CD4-positive, alpha-beta T cell treated with Interleukin-2 at 100 ng/mL for 4 hours (primary cell): ENCODE measurements around the gene ARHGAP9.

ENCODE experiments used
- DNase-seq: peaks from one replicate; pipeline ENCODE4 v3.0.0-alpha.2; 2020; ENCODE audit warnings: low spot score

ARHGAP9 gene

DNA sequence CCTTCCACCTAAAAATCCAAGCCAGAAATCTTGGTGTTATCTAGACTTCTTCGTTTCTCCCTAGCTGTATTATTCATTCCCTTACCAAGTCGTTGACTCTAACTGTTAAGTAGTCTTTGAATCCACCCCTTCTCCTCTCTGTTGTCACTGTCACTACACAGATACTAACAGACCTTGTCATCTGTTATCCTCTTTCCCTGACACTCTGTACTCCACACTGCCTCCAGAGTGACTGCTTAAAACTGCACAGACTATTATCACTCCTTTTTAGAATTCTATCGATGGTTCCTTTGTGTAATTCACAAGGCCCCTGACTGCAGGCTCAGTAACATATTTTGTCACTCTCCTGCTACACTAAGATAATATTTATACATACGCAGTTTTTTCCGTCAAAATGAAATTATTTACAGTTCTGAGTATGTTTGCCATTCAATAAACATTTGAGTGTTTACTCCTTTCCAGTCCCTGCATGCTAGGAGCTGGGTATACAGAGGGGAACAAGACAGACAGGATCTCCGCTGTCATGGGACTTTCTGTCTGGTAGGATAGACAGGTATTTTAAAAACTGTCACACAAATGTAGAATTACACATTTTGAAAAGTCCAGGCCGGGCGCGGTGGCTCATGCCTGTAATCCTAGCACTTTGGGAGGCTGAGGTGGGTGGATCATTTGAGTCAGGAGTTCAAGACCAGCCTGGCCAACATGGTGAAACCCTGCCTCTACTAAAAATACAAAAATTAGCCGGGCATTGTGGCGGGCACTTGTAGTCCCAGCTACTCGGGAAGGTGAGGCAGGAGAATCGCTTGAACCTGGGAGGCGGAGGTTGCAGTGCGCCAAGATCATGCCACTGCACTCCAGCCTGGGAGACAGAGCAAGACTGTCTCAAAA lies 12.0 kb upstream of the ARHGAP9 start:
- DNase-seq: no peak

DNA sequence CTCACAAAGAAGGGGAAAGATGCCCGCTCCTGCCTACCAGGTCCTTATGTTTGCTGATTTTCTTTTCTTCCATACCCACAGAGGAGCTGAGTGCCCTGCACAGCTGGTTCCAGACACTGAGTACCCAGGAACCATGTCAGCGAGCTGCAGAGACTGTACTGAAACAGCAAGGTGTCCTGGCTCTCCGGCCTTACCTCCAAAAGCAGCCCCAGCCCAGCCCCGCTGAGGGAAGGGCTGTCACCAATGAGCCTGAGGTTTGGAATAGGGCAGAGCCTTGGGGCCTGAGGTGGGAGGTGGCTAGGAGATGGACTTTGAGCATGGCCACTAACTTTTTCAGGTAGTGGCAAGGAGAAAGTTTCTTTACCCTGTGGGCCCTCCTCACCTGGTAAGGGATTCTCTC lies 10.5 kb upstream of the ARHGAP9 start:
- no peak for DNase-seq

DNA sequence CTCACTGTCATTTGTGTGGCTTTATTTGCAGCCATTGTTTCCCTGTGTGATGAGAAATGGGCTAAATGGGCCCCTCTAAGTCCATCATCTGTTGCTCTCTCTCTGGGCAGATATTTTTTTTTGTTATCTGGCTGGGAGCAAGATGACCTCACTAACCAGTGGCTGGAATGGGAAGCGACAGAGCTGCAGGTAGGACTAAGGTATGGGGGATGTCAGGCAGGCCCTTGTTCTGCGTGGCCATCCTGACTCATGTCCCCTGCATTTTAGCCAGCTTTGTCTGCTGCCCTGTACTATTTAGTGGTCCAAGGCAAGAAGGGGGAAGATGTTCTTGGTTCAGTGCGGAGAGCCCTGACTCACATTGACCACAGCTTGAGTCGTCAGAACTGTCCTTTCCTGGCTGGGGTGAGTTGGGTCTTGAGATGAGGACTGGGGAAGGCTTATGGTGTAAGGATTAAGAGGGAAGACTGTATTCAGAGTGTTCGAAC lies 9.5 kb upstream of the ARHGAP9 start:
- no peak for DNase-seq

GRCh38 chr12:57488402-57489156 lies 8.9 kb upstream of the ARHGAP9 start:
- DNase-seq: no peak

DNA sequence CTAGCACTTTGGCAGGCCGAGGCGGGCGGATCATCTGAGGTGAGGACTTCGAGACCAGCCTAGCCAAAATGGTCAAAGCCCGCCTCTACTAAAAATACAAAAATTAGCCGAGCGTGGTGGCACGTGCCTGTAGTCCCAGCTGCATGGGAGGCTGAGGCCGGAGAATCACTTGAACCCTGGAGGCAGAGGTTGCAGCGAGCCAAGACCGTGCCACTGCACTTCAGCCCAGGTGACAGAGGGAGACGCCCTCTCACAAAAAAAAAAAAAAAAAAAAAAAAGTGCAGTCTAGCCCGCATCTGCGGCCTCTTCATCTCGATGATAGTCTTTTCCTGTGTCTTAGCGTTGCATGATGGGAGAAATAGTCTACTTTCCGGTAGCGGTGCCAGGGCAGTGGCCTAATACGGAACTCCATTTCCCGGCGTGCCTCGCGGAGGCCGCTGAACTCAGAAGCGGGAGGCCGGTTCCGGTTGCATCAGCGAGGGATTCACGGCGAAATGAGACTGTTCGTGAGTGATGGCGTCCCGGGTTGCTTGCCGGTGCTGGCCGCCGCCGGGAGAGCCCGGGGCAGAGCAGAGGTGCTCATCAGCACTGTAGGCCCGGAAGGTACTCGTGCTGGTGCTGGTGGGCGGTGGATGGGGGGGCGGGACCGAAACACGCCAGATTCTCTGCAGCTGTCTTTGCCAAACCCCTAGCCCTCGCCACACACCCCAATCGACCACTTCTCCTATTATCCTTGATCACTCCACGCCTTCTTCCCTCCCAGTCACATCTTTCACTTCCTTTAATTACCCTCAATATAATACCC lies 8.1 kb upstream of the ARHGAP9 start, which contains the start of gene MARS1:
MARS1 (plus strand) TSS at position 472 of the 805 bp plus-strand sequence; CDS start at position 495, 23 bp downstream.
- peak; percentile 96 for DNase-seq

DNA sequence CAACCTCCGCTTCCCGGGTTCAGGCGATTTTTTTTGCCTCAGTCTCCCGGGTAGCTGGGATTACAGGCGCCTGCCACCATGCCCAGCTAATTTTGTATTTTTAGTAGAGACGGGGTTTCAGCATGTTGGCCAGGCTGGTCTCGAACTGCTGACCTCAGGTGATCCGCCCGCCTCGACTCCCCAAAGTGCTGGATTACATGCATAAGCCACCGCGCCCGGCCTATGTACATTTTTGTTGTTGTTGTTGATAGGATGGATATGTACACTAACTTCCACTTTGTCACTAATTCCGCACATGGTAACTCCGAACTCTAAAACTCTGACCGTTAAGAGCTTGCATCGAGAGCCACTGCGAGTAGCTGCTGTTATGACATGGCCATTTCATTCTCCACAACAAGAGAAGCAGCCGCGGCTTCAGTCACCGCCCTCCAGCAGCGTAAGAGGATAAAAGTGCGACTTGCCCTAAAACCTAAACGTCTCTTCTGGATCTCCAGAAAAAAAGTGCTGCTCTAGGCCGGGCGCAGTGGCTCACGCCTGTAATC lies 7.5 kb upstream of the ARHGAP9 start:
- no peak for DNase-seq

GRCh38 chr12:57485695-57486094 lies 6.0 kb upstream of the ARHGAP9 start:
- DNase-seq: no peak

DNA sequence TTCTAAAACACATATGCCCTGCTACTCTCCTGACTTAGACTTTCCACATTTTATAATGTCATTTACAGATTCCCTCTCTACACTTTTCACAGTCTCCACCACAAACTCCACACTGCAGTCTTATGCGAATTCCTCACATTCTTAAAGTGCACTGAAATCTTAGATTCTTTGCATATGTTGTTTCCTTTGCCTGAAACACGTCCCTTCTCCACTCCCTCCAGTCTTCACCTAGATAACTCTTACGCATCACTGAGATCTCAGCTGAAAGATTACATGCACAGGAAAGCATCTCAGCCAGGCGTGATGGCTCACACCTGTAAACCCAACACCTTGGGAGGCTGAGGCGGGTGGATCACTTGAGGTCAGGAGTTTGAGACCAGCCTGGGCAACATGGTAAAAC lies 3.8 kb upstream of the ARHGAP9 start:
- DNase-seq: no peak

GRCh38 chr12:57481671-57482070 lies 2.0 kb upstream of the ARHGAP9 start:
- no peak for DNase-seq

DNA sequence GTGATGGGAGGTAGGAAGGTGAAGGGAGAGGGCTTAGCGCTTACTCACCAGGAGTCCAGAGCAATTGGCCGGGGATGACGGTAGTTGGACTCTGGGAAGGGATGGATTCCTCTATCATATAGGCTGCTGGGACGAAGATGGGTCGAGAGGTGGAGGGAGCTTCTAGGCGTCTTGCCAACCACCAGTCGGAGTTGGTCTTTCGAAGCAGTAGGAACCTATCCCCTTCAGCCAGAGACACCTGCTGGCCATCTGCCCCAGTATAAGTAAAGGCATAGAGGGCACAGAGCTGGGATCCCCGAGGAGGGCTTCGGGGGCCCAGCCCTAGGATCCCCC lies 657 bp downstream of the ARHGAP9 start:
- DNase-seq: no peak

DNA sequence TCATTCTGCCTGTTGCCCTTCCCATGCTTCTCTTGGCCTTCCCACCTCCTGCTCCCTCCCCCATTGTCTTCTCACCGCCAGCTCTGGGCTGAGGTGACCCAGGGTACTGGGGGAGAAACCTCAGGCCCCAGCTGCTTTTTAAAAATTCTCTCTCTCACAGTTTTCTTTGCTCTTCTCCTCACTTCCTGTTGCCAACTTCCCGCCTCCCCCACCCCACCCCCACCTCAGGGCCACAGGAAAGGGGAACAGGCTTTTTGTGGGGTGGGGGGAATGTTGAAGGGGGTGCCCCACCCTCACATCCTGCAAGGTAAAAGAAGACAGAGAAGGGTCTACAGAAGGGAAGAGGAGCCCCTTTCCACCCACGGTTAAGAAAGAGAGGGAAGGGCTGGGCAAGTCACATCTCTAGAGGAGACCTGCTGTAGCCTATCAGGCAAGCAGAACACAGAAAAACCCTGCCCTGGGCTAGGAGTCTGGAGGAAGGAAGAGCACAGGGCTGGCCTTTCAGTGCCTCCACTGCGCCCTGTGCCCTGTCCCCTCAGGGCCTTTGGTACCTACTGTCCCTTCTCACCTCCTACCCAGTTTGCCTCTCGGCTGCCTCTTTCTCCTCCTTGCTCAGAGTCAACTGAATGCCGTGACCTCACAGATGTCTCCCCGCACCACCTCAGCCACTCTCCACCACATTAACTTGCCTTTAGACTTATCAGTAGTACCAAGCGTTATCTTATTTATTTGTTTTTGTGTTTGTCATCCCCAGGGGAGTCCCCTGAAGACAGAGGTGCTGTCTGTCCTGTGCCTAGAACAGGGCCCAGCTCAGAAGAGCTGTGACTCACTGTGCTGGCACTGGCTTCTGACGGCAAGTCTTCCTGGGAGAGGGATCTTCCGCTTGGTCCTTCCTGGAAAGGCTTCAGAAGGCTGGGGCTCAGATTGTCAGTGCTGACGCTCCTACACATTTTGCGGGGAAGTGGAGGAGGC lies 1.7 kb downstream of the ARHGAP9 start:
- peak; percentile 83 for DNase-seq

- DNase-seq: peak; percentile 20
Observed at GRCh38 chr12:57476993-57477709, 2.5 kb downstream of the ARHGAP9 start.

- DNase-seq: peak; percentile 73
Observed at GRCh38 chr12:57476162-57476992, 3.3 kb downstream of the ARHGAP9 start.

- no peak for DNase-seq
Observed at GRCh38 chr12:57475271-57476161, 4.2 kb downstream of the ARHGAP9 start.

GRCh38 chr12:57474862-57475261 lies 4.8 kb downstream of the ARHGAP9 start:
- no peak for DNase-seq

DNA sequence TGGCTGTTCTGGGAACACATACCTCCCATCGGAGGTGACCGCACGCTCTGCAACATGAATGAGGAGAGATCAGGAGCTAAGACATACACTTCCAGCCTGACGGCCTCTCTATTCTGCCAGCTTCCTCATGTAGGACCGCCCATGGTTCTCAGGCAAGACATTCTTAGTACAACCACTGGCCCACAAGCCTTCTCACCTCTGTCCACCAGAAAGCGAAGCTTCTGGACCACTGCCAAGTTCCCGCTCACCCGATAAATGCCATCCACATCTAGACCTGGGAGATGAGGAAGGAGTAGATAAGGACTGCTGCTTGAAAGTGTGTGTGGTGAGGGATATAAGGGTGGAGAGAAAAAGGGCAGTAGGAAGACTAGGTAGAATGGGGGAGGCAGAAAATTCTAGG lies 5.2 kb downstream of the ARHGAP9 start:
- DNase-seq: no peak

GRCh38 chr12:57473886-57474285 lies 5.8 kb downstream of the ARHGAP9 start:
- no peak for DNase-seq

DNA sequence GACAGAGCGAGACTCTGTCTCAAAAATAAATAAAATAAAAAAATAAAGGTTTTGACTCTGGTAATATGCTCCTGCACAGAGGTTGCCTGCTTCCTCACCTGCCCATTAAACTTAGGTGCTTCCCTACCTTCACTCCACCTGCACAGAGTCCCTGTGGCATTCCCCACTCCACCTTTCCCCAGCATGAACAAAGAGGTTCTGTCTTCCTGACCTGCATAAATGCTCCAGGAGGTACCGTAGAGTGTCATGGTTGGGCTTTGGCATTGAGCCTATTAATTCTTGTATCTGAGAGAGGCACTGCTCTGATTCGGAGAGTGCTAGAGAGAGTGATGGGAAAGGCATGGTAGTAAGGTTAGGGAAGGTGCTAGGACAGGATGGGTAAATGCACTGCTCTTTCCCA lies 6.3 kb downstream of the ARHGAP9 start:
- DNase-seq: no peak
